H1 (cell line): Measurements from ENCODE around the gene INA. TPM values are rescaled to one million over a fixed set of nuclear protein-coding genes. Genes with fewer than 3 reads are reported as not detected.
"Not testable (repeated sequence)": the region's sequence is repeated elsewhere in the genome, so short reads cannot be mapped to it uniquely, and the experiment has no call there.

Experiments used
- CTCF ChIA-PET: fragments of 300-600 bp; sonication (Branson Sonifier 250); formaldehyde crosslinking; loops from one replicate; lab custom pipeline; 2021; ENCODE audit not compliant: partially characterized antibody; lab: Charles Lee
- POLR2A ChIA-PET: fragments of 300-600 bp; sonication (Branson Sonifier 250); formaldehyde crosslinking; loops from one replicate; lab custom pipeline; 2021; ENCODE audit warnings: inconsistent platforms; ENCODE audit not compliant: partially characterized antibody; lab: Charles Lee
- DNase-seq, 2 experiments: peaks; one replicate each; pipeline versions ENCODE4 v3.0.0 to v3.0.0-alpha.2; 2010 to 2022; ENCODE audit warnings: low spot score in 2 of 2, low read depth in 1 of 2, mixed read lengths in 1 of 2
- FAIRE-seq: peaks from 2 replicates; lab custom pipeline; 2011; peaks lifted over from hg19 to GRCh38; lab: Jason Lieb, UNC
- H2AFZ ChIP-seq: 2 replicates; pipeline ENCODE4 v1.8.1; 2012; ENCODE audit warnings: low read length, inconsistent platforms
- H2AK5ac ChIP-seq: 2 replicates; pipeline ENCODE4 v1.6.1; 2013; ENCODE audit warnings: low read depth, low read length
- H2BK120ac ChIP-seq: replicated peaks from 2 replicates; pipeline ENCODE3; 2013; ENCODE audit warnings: low read depth, low read length, inconsistent platforms
- H2BK12ac ChIP-seq: 2 replicates; pipeline ENCODE4 v1.6.1; 2013; ENCODE audit warnings: low read depth, low read length
- H2BK15ac ChIP-seq: 2 replicates; pipeline ENCODE4 v1.6.1; 2013; ENCODE audit warnings: low read length
- H2BK20ac ChIP-seq: 2 replicates; pipeline ENCODE4 v1.6.1; 2013; ENCODE audit warnings: low read length
- H2BK5ac ChIP-seq: 2 replicates; pipeline ENCODE4 v1.6.1; 2013; ENCODE audit warnings: low read depth, low read length
- H3K14ac ChIP-seq: 2 replicates; pipeline ENCODE4 v1.6.1; 2013; ENCODE audit warnings: inconsistent platforms; ENCODE audit not compliant: insufficient read length
- H3K18ac ChIP-seq: 2 replicates; pipeline ENCODE4 v1.6.1; 2013; ENCODE audit warnings: low read length; ENCODE audit errors: extremely low read depth
- H3K23ac ChIP-seq: 2 replicates; pipeline ENCODE4 v1.6.1; 2013; ENCODE audit warnings: inconsistent platforms; ENCODE audit not compliant: insufficient read length
- H3K23me2 ChIP-seq: 2 replicates; pipeline ENCODE4 v1.6.1; 2013; ENCODE audit warnings: low read depth, low read length
- H3K27ac ChIP-seq: 2 replicates; pipeline ENCODE4 v1.6.1; 2011; ENCODE audit warnings: low read depth, low read length, inconsistent platforms
- H3K27me3 ChIP-seq, 4 experiments: replicated peaks in 1 of 4; 1 replicate in 1 of 4; 2 replicates in 3 of 4; pipeline versions ENCODE4 v1.6.1 to v1.8.1; 2011 to 2013; ENCODE audit warnings: low read length in 3 of 4, mild to moderate bottlenecking in 3 of 4, inconsistent platforms in 2 of 4, mixed read lengths in 2 of 4, moderate library complexity in 1 of 4; ENCODE audit not compliant: control insufficient read depth in 3 of 4, insufficient read depth in 3 of 4; ENCODE audit errors: extremely low read depth in 1 of 4
- H3K36me3 ChIP-seq, 4 experiments: 2 replicates each; pipeline versions ENCODE4 v1.6.1 to v1.8.1; 2011 to 2013; ENCODE audit warnings: mild to moderate bottlenecking in 4 of 4, low read length in 3 of 4, moderate library complexity in 2 of 4, control low read depth in 1 of 4, inconsistent platforms in 1 of 4; ENCODE audit not compliant: insufficient read depth in 4 of 4, control insufficient read depth in 2 of 4
- H3K4ac ChIP-seq: replicated peaks from 2 replicates; pipeline ENCODE3; 2013; ENCODE audit warnings: low read length, low read depth, mixed read lengths, inconsistent platforms; ENCODE audit not compliant: insufficient read length
- H3K4me1 ChIP-seq, 4 experiments: replicated peaks in 1 of 4; 1 replicate in 1 of 4; 2 replicates in 3 of 4; pipeline versions ENCODE4 v1.6.1 to v1.8.1; 2011 to 2013; ENCODE audit warnings: low read length in 3 of 4, inconsistent platforms in 2 of 4, mixed read lengths in 1 of 4; ENCODE audit not compliant: insufficient read depth in 4 of 4, control insufficient read depth in 3 of 4
- H3K4me2 ChIP-seq, 2 experiments: 2 replicates each; pipeline versions ENCODE4 v1.6.1 to v1.8.1; 2011 to 2013; ENCODE audit warnings: low read depth in 2 of 2, low read length in 2 of 2, control low read depth in 1 of 2, inconsistent platforms in 1 of 2, mild to moderate bottlenecking in 1 of 2; ENCODE audit not compliant: insufficient read depth in 1 of 2
- H3K4me3 ChIP-seq, 4 experiments: fragments of 200-600, 300-600 bp in 1 of 4; sonication (generic), shearing (Covaris generic), sonication (Bioruptor Twin) in 1 of 4; 2 replicates each; pipeline versions ENCODE4 v1.5.1 to v1.8.1; 2011 to 2016; ENCODE audit warnings: low read length in 4 of 4, low read depth in 3 of 4, control low read depth in 2 of 4, inconsistent platforms in 2 of 4, mild to moderate bottlenecking in 2 of 4, mixed read lengths in 1 of 4, moderate library complexity in 1 of 4; ENCODE audit not compliant: insufficient read depth in 2 of 4; ENCODE audit errors: extremely low read depth in 1 of 4
- H3K56ac ChIP-seq: replicated peaks from 2 replicates; pipeline ENCODE3; 2013; ENCODE audit warnings: low read depth, mild to moderate bottlenecking, mixed read lengths, low read length, inconsistent platforms; ENCODE audit not compliant: insufficient read length
- H3K79me1 ChIP-seq: 2 replicates; pipeline ENCODE4 v1.6.1; 2013; ENCODE audit warnings: low read depth, low read length, control low read depth
- H3K79me2 ChIP-seq, 2 experiments: 2 replicates each; pipeline versions ENCODE4 v1.6.1 to v1.8.1; 2012 to 2013; ENCODE audit warnings: low read length in 2 of 2, mild to moderate bottlenecking in 2 of 2, inconsistent platforms in 1 of 2; ENCODE audit not compliant: insufficient read depth in 2 of 2, control insufficient read depth in 1 of 2
- H3K9ac ChIP-seq, 4 experiments: replicated peaks in 1 of 4; 1 replicate in 1 of 4; 2 replicates in 3 of 4; pipeline versions ENCODE4 v1.6.1 to v1.8.1; 2011 to 2013; ENCODE audit warnings: low read depth in 3 of 4, low read length in 3 of 4, control low read depth in 2 of 4, mild to moderate bottlenecking in 2 of 4, moderate library complexity in 2 of 4, inconsistent platforms in 1 of 4; ENCODE audit errors: extremely low read depth in 1 of 4
- H3K9me3 ChIP-seq, 2 experiments: 2 replicates each; pipeline versions ENCODE4 v1.6.1 to v1.8.1; 2012 to 2013; ENCODE audit warnings: mild to moderate bottlenecking in 2 of 2, moderate library complexity in 2 of 2, control low read depth in 1 of 2, inconsistent platforms in 1 of 2, low read depth in 1 of 2, low read length in 1 of 2, mixed read lengths in 1 of 2; ENCODE audit not compliant: insufficient read depth in 2 of 2
- H4K20me1 ChIP-seq, 2 experiments: replicated peaks in 1 of 2; 2 replicates each; pipeline versions ENCODE3 to v1.8.1; 2011 to 2013; ENCODE audit warnings: inconsistent platforms in 2 of 2, low read length in 2 of 2, mild to moderate bottlenecking in 1 of 2; ENCODE audit not compliant: insufficient read depth in 2 of 2, control insufficient read depth in 1 of 2
- H4K5ac ChIP-seq: 2 replicates; pipeline ENCODE4 v1.6.1; 2013; ENCODE audit warnings: low read length, low read depth, mixed read lengths, inconsistent platforms; ENCODE audit not compliant: insufficient read length
- H4K8ac ChIP-seq: 2 replicates; pipeline ENCODE4 v1.8.0; 2013; ENCODE audit warnings: mild to moderate bottlenecking, moderate library complexity, low read length, inconsistent platforms; ENCODE audit not compliant: insufficient read depth; ENCODE audit errors: extremely low read depth
- H4K91ac ChIP-seq: replicated peaks from 2 replicates; pipeline ENCODE3; 2013; ENCODE audit warnings: low read length, mixed read lengths, inconsistent platforms; ENCODE audit not compliant: insufficient read length
- WGBS, 2 experiments: shearing (Covaris generic) in 1 of 2; methylation state at CpG; one replicate each; pipeline versions ENCODE4 v1.1.6 to v1.1.7; 2013 to 2015; ENCODE audit warnings: low lambda C conversion rate in 2 of 2, mixed read lengths in 2 of 2, inconsistent platforms in 1 of 2, low coverage in 1 of 2, missing lambda C conversion rate in 1 of 2; ENCODE audit not compliant: insufficient replicate concordance in 2 of 2, insufficient coverage in 1 of 2, insufficient read length in 1 of 2; ENCODE audit errors: extremely low coverage in 1 of 2, missing lambda C conversion rate in 1 of 2; 5-methylcytosine and 5-hydroxymethylcytosine counted together
- polyA plus RNA-seq, 7 experiments: library from polyadenylated mRNA; depleted of rRNA in 3 of 7; stranded (reverse) in 5 of 7; unstranded in 2 of 7; fragments of >200 nt in 5 of 7; fragments of 200-250 nt in 2 of 7; gene quantifications; 1 replicate in 5 of 7; 2 replicates in 1 of 7; 4 replicates in 1 of 7; pipeline versions ENCODE4 v1.2.1 to v1.2.3, GENCODE V29; 2011 to 2013; ENCODE audit warnings: missing spikeins in 2 of 7, mixed read lengths in 2 of 7
- total RNA-seq: library from RNA; stranded (reverse); fragmentation: NEBNext Ultra II Directional; extraction: Animal tissue kit (Norgen Biotek cat#: 25700); gene quantifications from 2 replicates; pipeline ENCODE4 v1.2.1, GENCODE V29; 2021

The INA gene
- total and polyA plus RNA-seq, 2 of the 8 experiments (the other 6 are each of a cell fraction or from before 2014, with no cell fraction given), result 17.1 to 18.1 TPM

DNA sequence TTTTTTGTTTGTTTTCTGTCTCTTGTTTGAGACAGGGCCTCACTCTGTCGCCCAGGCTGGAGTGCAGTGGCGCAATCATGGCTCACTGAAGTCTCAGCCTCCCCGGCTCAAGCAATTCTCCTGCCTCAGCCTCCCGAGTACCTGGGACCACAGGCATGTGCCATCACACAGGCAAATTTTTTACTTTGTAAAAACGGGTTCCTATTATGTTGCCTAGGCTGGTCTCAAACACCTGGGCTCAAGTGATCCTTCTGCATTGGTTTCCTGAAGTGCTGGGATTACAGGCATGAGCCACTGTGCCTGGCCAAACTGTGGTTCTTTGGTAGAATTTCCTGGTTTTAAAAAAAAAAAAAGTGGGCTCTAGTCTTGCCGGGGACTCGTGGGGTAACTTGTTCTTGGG lies 31.4 kb upstream of the INA start, which contains the start of gene RPEL1:
RPEL1 (plus strand) TSS at position 301 of the 400 bp plus-strand sequence. CDS start 110 bp downstream, outside the sequence.
- CTCF ChIA-PET, result interaction anchor here (1.2 to 3.0 kb wide), 12 partner anchors 10 to 173 kb away, joined by 3 to 30 read pairs (median 9); partner anchors contain the start of gene NT5C2
- H3K56ac ChIP-seq, H3K4me1 ChIP-seq, H3K79me1 ChIP-seq, H4K20me1 ChIP-seq, H2BK15ac ChIP-seq, H3K9me3 ChIP-seq, H3K23me2 ChIP-seq, H3K18ac ChIP-seq, H2AK5ac ChIP-seq, H3K4me3 ChIP-seq, H3K27me3 ChIP-seq, H3K79me2 ChIP-seq, H3K14ac ChIP-seq, H3K27ac ChIP-seq, H3K23ac ChIP-seq, H2BK5ac ChIP-seq, H3K4me2 ChIP-seq, H4K91ac ChIP-seq, DNase-seq, POLR2A ChIA-PET, H3K9ac ChIP-seq, H2BK120ac ChIP-seq, H2BK20ac ChIP-seq, H4K5ac ChIP-seq, H3K36me3 ChIP-seq, FAIRE-seq, H2BK12ac ChIP-seq: not testable (repeated sequence)
- Histone ChIP-seq H4K8ac (peak within 1 kb of the TSS; percentile 57), H3K4ac (peak within 1 kb of the TSS; percentile 51), H2AFZ (peak within 1 kb of the TSS; percentile 88; the same call in 1 of the 2 replicates)
- WGBS, 2 experiments, result 91% methylated on average over 7 of the region's 7 CpGs; no CpG with 5 or more reads in 1 of the 2 experiments
